K562 (cell line): ENCODE results near the gene ZP1. TPM values are rescaled to one million over a fixed set of nuclear protein-coding genes. Genes with fewer than 3 reads are reported as not detected.
A peak's percentile ranks its signal among the peaks of the same experiment; 100 is the strongest.

Experiments used
- ARID2 ChIP-seq: fragments of 450-650 bp; IDR thresholded peaks from 2 replicates; pipeline ENCODE4 v1.6.1; 2017; ENCODE audit warnings: antibody characterized with exemption, mild to moderate bottlenecking
- ATF2 ChIP-seq: sonication (generic); formaldehyde crosslinking; IDR thresholded peaks from 2 replicates; pipeline ENCODE4 v1.8.1; 2022; ENCODE audit warnings: missing genetic modification reagents
- BCLAF1 ChIP-seq, 2 experiments: fragments of 450-650 bp in 1 of 2; IDR thresholded peaks; 2 replicates each; pipeline ENCODE4 v1.6.1; 2011 to 2017; ENCODE audit warnings: low read depth in 2 of 2, antibody characterized with exemption in 1 of 2, borderline replicate concordance in 1 of 2, low read length in 1 of 2, mild to moderate bottlenecking in 1 of 2, mixed read lengths in 1 of 2; ENCODE audit not compliant: control insufficient read depth in 1 of 2
- RAD21 ChIP-seq, 2 experiments: fragments of 250-450 bp in 1 of 2; fragments of 450-650 bp in 1 of 2; sonication (Bioruptor Pico) in 1 of 2; formaldehyde crosslinking in 1 of 2; IDR thresholded peaks in 1 of 2; conservative IDR thresholded peaks in 1 of 2; 2 replicates each; pipeline versions ENCODE4 v1.4.0 to v1.8.0; 2020 to 2022; ENCODE audit warnings: mild to moderate bottlenecking in 2 of 2, moderate library complexity in 1 of 2
- REST ChIP-seq, 2 experiments: fragments of 450-650 bp; formaldehyde crosslinking in 1 of 2; IDR thresholded peaks; 2 replicates each; pipeline versions ENCODE4 v1.4.0 to v1.6.1; 2014 to 2020; ENCODE audit warnings: mild to moderate bottlenecking in 2 of 2, borderline replicate concordance in 1 of 2, low read depth in 1 of 2
- YY1 ChIP-seq, 3 experiments: IDR thresholded peaks; 2 replicates each; pipeline ENCODE4 v1.6.1; 2011; ENCODE audit warnings: low read length in 2 of 3, mild to moderate bottlenecking in 2 of 3, moderate library complexity in 2 of 3, borderline replicate concordance in 1 of 3, control low read depth in 1 of 3, low read depth in 1 of 3; ENCODE audit not compliant: insufficient read depth in 3 of 3, insufficient replicate concordance in 2 of 3, control insufficient read depth in 1 of 3, insufficient read length in 1 of 3; ENCODE audit errors: extremely low read depth in 1 of 3
- ZNF165 ChIP-seq: fragments of 250-450 bp; sonication (Bioruptor Pico); IDR thresholded peaks from 2 replicates; pipeline ENCODE4 v1.4.0; 2020; ENCODE audit warnings: borderline replicate concordance
- ZNF263 ChIP-seq: sonication (generic); formaldehyde crosslinking; IDR thresholded peaks from 2 replicates; pipeline ENCODE4 v1.8.0; 2022; ENCODE audit warnings: mild to moderate bottlenecking, missing genetic modification reagents, borderline replicate concordance
- ZNF395 ChIP-seq: fragments of 200-800 bp; sonication (Bioruptor generic); IDR thresholded peaks from 2 replicates; pipeline ENCODE4 v1.6.1; 2017; ENCODE audit warnings: missing genetic modification characterization, missing compliant biosample characterization
- polyA plus RNA-seq, 8 experiments: library from polyadenylated mRNA; depleted of rRNA in 4 of 8; stranded (reverse) in 5 of 8; unstranded in 3 of 8; fragments of >200 nt; fragmentation: Nextera tagmentation in 2 of 8; fragmentation: Illumina TruSeq in 1 of 8; extraction: Ambion mirVana in 2 of 8; extraction: Trizol in 1 of 8; gene quantifications; 2 replicates each; pipeline versions ENCODE4 v1.2.1 to v1.2.3, GENCODE V29; 2011 to 2014; ENCODE audit warnings: inconsistent platforms in 1 of 8, missing spikeins in 1 of 8
- total RNA-seq, 7 experiments: library from RNA; depleted of rRNA in 6 of 7; stranded (reverse); fragments of >200 nt in 6 of 7; fragmentation: Illumina TruSeq in 2 of 7; extraction: Trizol in 2 of 7; gene quantifications; 2 replicates each; pipeline versions ENCODE4 v1.2.1 to v1.2.3, GENCODE V29; 2011 to 2021; ENCODE audit warnings: low replicate concordance in 1 of 7

ZP1 gene
- total and polyA plus RNA-seq, 9 of the 15 experiments (the other 6 are each of a cell fraction or from before 2014, with no cell fraction given), result 0.11 to 0.15 TPM; not detected in 7

- TF ChIP-seq REST (IDR thresholded peaks at IDR 0.05; ENCODE audit: borderline replicate concordance), result peak; percentile 90
- no peak for TF ChIP-seq REST (CRISPR knock-in tag; IDR thresholded peaks at IDR 0.05; ENCODE audit: low read depth)
- TF ChIP-seq ZNF165, result no peak
- TF ChIP-seq ARID2, result peak; percentile 90
- no peak for TF ChIP-seq ZNF263 (CRISPR knock-in tag)
- no peak for TF ChIP-seq ATF2
- TF ChIP-seq BCLAF1 (IDR thresholded peaks at IDR 0.05; ENCODE audit: borderline replicate concordance in 1 of 2, control insufficient read depth in 1 of 2, low read depth in 2 of 2, low read length in 1 of 2), result no peak
- TF ChIP-seq RAD21 (CRISPR knock-in tag; conservative IDR thresholded peaks at IDR 0.05 in 1 of 2, IDR thresholded peaks at IDR 0.05 in 1 of 2), result peak; percentile 93 to 98
- TF ChIP-seq ZNF395 (CRISPR knock-in tag), result no peak
- no peak for TF ChIP-seq YY1 (IDR thresholded peaks at IDR 0.05; ENCODE audit: borderline replicate concordance in 1 of 3, control insufficient read depth in 1 of 3, extremely low read depth in 1 of 3, insufficient read depth in 3 of 3, insufficient read length in 1 of 3, insufficient replicate concordance in 2 of 3, low read depth in 1 of 3, low read length in 2 of 3)
Observed at GRCh38 chr11:60887556-60887955, 20.2 kb downstream of the ZP1 start (continued).
